Measurements from ENCODE around the gene PROSER2.

PROSER2 gene

GRCh38 chr10:11899067-11899876 is 76.1 kb downstream of the PROSER2 start:
- peaks cover 11% of the 10 kb centered on the region for H3K4me1 ChIP-seq (ENCODE audit: insufficient read depth, insufficient read length)
- DNase-seq (ENCODE audit: low read depth, low spot score) = no peak
- TF ChIP-seq SUZ12 (IDR thresholded peaks at IDR 0.05; ENCODE audit: extremely low read depth, insufficient read depth, insufficient read length) = no peak
- no peak for TF ChIP-seq ZNF274 (IDR thresholded peaks at IDR 0.05; ENCODE audit: low read depth, low read length)
- TF ChIP-seq YY1 (IDR thresholded peaks at IDR 0.05; ENCODE audit: insufficient read depth, insufficient read length) = no peak
- no peaks in the 10 kb centered on the region for H3K27me3 ChIP-seq (ENCODE audit: insufficient read depth, insufficient read length)
- H3K9me3 ChIP-seq (ENCODE audit: insufficient read depth, low read length) = no peaks in the 10 kb centered on the region
- no peak overlapping the region for H3K9ac ChIP-seq (ENCODE audit: insufficient read length, low read depth)
- no peaks in the 10 kb centered on the region for H3K36me3 ChIP-seq (ENCODE audit: insufficient read depth, insufficient read length, low read length)
- H3K4me3 ChIP-seq (ENCODE audit: insufficient read length, low read depth) = no peak overlapping the region

GRCh38 chr10:11901036-11901301 is 77.8 kb downstream of the PROSER2 start:
- no peak for DNase-seq (ENCODE audit: low read depth, low spot score)
- no peaks in the 10 kb centered on the region for H3K9me3 ChIP-seq (ENCODE audit: insufficient read depth, low read length)
- H3K27me3 ChIP-seq (ENCODE audit: insufficient read depth, insufficient read length) = no peaks in the 10 kb centered on the region
- H3K36me3 ChIP-seq (ENCODE audit: insufficient read depth, insufficient read length, low read length) = no peaks in the 10 kb centered on the region
- no peak overlapping the region for H3K4me3 ChIP-seq (ENCODE audit: insufficient read length, low read depth)
- no peak overlapping the region for H3K9ac ChIP-seq (ENCODE audit: insufficient read length, low read depth)
- TF ChIP-seq YY1 (IDR thresholded peaks at IDR 0.05; ENCODE audit: insufficient read depth, insufficient read length) (no peak), ZNF274 (IDR thresholded peaks at IDR 0.05; ENCODE audit: low read depth, low read length) (no peak), SUZ12 (IDR thresholded peaks at IDR 0.05; ENCODE audit: extremely low read depth, insufficient read depth, insufficient read length) (no peak)
- peaks cover 11% of the 10 kb centered on the region for H3K4me1 ChIP-seq (ENCODE audit: insufficient read depth, insufficient read length)

GRCh38 chr10:11901454-11901832 is 78.3 kb downstream of the PROSER2 start:
- Histone ChIP-seq H3K27me3 (ENCODE audit: insufficient read depth, insufficient read length) (no peaks in the 10 kb centered on the region), H3K9ac (ENCODE audit: insufficient read length, low read depth) (no peak overlapping the region), H3K36me3 (ENCODE audit: insufficient read depth, insufficient read length, low read length) (no peaks in the 10 kb centered on the region), H3K4me1 (ENCODE audit: insufficient read depth, insufficient read length) (peaks cover 11% of the 10 kb centered on the region), H3K4me3 (ENCODE audit: insufficient read length, low read depth) (no peak overlapping the region), H3K9me3 (ENCODE audit: insufficient read depth, low read length) (no peaks in the 10 kb centered on the region)
- DNase-seq (ENCODE audit: low read depth, low spot score) = no peak
- no peak for TF ChIP-seq YY1 (IDR thresholded peaks at IDR 0.05; ENCODE audit: insufficient read depth, insufficient read length)
- no peak for TF ChIP-seq ZNF274 (IDR thresholded peaks at IDR 0.05; ENCODE audit: low read depth, low read length)
- no peak for TF ChIP-seq SUZ12 (IDR thresholded peaks at IDR 0.05; ENCODE audit: extremely low read depth, insufficient read depth, insufficient read length)

GRCh38 chr10:11901833-11902475 is 78.8 kb downstream of the PROSER2 start:
- no peak overlapping the region for H3K4me3 ChIP-seq (ENCODE audit: insufficient read length, low read depth)
- peaks cover 11% of the 10 kb centered on the region for H3K4me1 ChIP-seq (ENCODE audit: insufficient read depth, insufficient read length)
- no peak for DNase-seq (ENCODE audit: low read depth, low spot score)
- H3K27me3 ChIP-seq (ENCODE audit: insufficient read depth, insufficient read length) = no peaks in the 10 kb centered on the region
- TF ChIP-seq SUZ12 (IDR thresholded peaks at IDR 0.05; ENCODE audit: extremely low read depth, insufficient read depth, insufficient read length) (no peak), YY1 (IDR thresholded peaks at IDR 0.05; ENCODE audit: insufficient read depth, insufficient read length) (no peak), ZNF274 (IDR thresholded peaks at IDR 0.05; ENCODE audit: low read depth, low read length) (no peak)
- H3K9me3 ChIP-seq (ENCODE audit: insufficient read depth, low read length) = no peaks in the 10 kb centered on the region
- H3K9ac ChIP-seq (ENCODE audit: insufficient read length, low read depth) = no peak overlapping the region
- no peaks in the 10 kb centered on the region for H3K36me3 ChIP-seq (ENCODE audit: insufficient read depth, insufficient read length, low read length)

GRCh38 chr10:11902646-11903045 is 79.5 kb downstream of the PROSER2 start:
- TF ChIP-seq YY1 (IDR thresholded peaks at IDR 0.05; ENCODE audit: insufficient read depth, insufficient read length) = no peak
- TF ChIP-seq SUZ12 (IDR thresholded peaks at IDR 0.05; ENCODE audit: extremely low read depth, insufficient read depth, insufficient read length) = no peak
- no peak for TF ChIP-seq ZNF274 (IDR thresholded peaks at IDR 0.05; ENCODE audit: low read depth, low read length)
- Histone ChIP-seq H3K9ac (ENCODE audit: insufficient read length, low read depth) (no peak overlapping the region), H3K4me1 (ENCODE audit: insufficient read depth, insufficient read length) (peaks cover 11% of the 10 kb centered on the region), H3K27me3 (ENCODE audit: insufficient read depth, insufficient read length) (no peaks in the 10 kb centered on the region), H3K9me3 (ENCODE audit: insufficient read depth, low read length) (no peaks in the 10 kb centered on the region), H3K36me3 (ENCODE audit: insufficient read depth, insufficient read length, low read length) (no peaks in the 10 kb centered on the region), H3K4me3 (ENCODE audit: insufficient read length, low read depth) (no peak overlapping the region)
- no peak for DNase-seq (ENCODE audit: low read depth, low spot score)

- H3K36me3 ChIP-seq (ENCODE audit: insufficient read depth, insufficient read length, low read length) = no peaks in the 10 kb centered on the region
- no peak for TF ChIP-seq ZNF274 (IDR thresholded peaks at IDR 0.05; ENCODE audit: low read depth, low read length)
- no peak for TF ChIP-seq SUZ12 (IDR thresholded peaks at IDR 0.05; ENCODE audit: extremely low read depth, insufficient read depth, insufficient read length)
- TF ChIP-seq YY1 (IDR thresholded peaks at IDR 0.05; ENCODE audit: insufficient read depth, insufficient read length) = no peak
Measured at GRCh38 chr10:11906714-11907113, 83.6 kb downstream of the PROSER2 start.

GRCh38 chr10:11907914-11908313 is 84.8 kb downstream of the PROSER2 start:
- no peak overlapping the region for H3K9ac ChIP-seq (ENCODE audit: insufficient read length, low read depth)
- H3K36me3 ChIP-seq (ENCODE audit: insufficient read depth, insufficient read length, low read length) = no peaks in the 10 kb centered on the region
- H3K9me3 ChIP-seq (ENCODE audit: insufficient read depth, low read length) = no peaks in the 10 kb centered on the region
- no peak for TF ChIP-seq SUZ12 (IDR thresholded peaks at IDR 0.05; ENCODE audit: extremely low read depth, insufficient read depth, insufficient read length)
- no peak for TF ChIP-seq YY1 (IDR thresholded peaks at IDR 0.05; ENCODE audit: insufficient read depth, insufficient read length)
- TF ChIP-seq ZNF274 (IDR thresholded peaks at IDR 0.05; ENCODE audit: low read depth, low read length) = no peak
- no peak overlapping the region for H3K4me3 ChIP-seq (ENCODE audit: insufficient read length, low read depth)
- H3K27me3 ChIP-seq (ENCODE audit: insufficient read depth, insufficient read length) = no peaks in the 10 kb centered on the region
- no peak for DNase-seq (ENCODE audit: low read depth, low spot score)
- no peaks in the 10 kb centered on the region for H3K4me1 ChIP-seq (ENCODE audit: insufficient read depth, insufficient read length)

More at GRCh38 chr10:11906714-11907113, 83.6 kb downstream of the PROSER2 start:
- H3K4me1 ChIP-seq (ENCODE audit: insufficient read depth, insufficient read length) = no peaks in the 10 kb centered on the region
- H3K9ac ChIP-seq (ENCODE audit: insufficient read length, low read depth) = no peak overlapping the region
- no peaks in the 10 kb centered on the region for H3K27me3 ChIP-seq (ENCODE audit: insufficient read depth, insufficient read length)
- no peak for DNase-seq (ENCODE audit: low read depth, low spot score)
- no peaks in the 10 kb centered on the region for H3K9me3 ChIP-seq (ENCODE audit: insufficient read depth, low read length)
- no peak overlapping the region for H3K4me3 ChIP-seq (ENCODE audit: insufficient read length, low read depth)
